ENCODE data around the gene B3GALT4. TPM values are rescaled to one million over a fixed set of nuclear protein-coding genes. Genes with fewer than 3 reads are reported as not detected.

Gene B3GALT4
- total RNA-seq, 1 experiment from 2014 or later = 7.9 TPM

- CTCF ChIA-PET = interaction anchor here (0.6 kb wide), 2 partner anchors 75 to 621 kb away, joined by 3 read pairs; no protein-coding TSS in a partner anchor
- TF ChIP-seq CTCF (conservative IDR thresholded peaks at IDR 0.05; ENCODE audit: low read depth, low read length) (0 out of 2 replicates have a peak, but pooled peaks have one; percentile 9), EZH2 (IDR thresholded peaks at IDR 0.05; ENCODE audit: low read length, unreplicated experiment) (no peak), EZH2phosphoT487 (IDR thresholded peaks at IDR 0.05; ENCODE audit: borderline replicate concordance, low read length) (no peak)
- Histone ChIP-seq H3K27me3 (ENCODE audit: low read length) (no peaks in the 10 kb centered on the region), H4K20me1 (ENCODE audit: low read length) (peaks cover 6% of the 10 kb centered on the region; the same call in 1 of the 2 replicates), H3K36me3 (ENCODE audit: low read depth, low read length) (no peaks in the 10 kb centered on the region), H3K4me3 (ENCODE audit: low read length) (peak overlapping the region; percentile 75), H3K9me3 (ENCODE audit: low read length) (no peaks in the 10 kb centered on the region), H3K4me1 (ENCODE audit: insufficient read depth, low read length) (peaks cover 19% of the 10 kb centered on the region), H3K27ac (ENCODE audit: low read length) (peak overlapping the region; percentile 82), H3K9ac (ENCODE audit: low read length) (peak overlapping the region; percentile 92), H2AFZ (ENCODE audit: low read length) (peak overlapping the region; percentile 58), H3F3A (ENCODE audit: low read length, unreplicated experiment) (no peaks in the 10 kb centered on the region), H3K4me2 (ENCODE audit: low read length) (peak overlapping the region; percentile 87), H3K79me2 (ENCODE audit: low read length) (peaks cover 46% of the 10 kb centered on the region), H3K9me2 (replicated peaks; ENCODE audit: low read length) (no peaks in the 10 kb centered on the region)
- 0 out of 2 replicates have a peak, but pooled peaks have one; percentile 1 for ATAC-seq
- TSS peak; percentile 70 for BruUV-seq (replicated peaks)
- intact Hi-C loops (cut with micrococcal nuclease) = loop anchor here (2.0 kb wide), 2 partner anchors 14 to 78 kb away; partner anchors contain the start of genes KIFC1 and RGL2
- no peak for DNase-seq
- POLR2A ChIA-PET (ENCODE audit: unreplicated experiment) = no interaction called here
These were observed 36.3 kb downstream of the B3GALT4 start for GRCh38 chr6:33313105-33313708.

GRCh38 chr6:33313709-33314514 lies 37.0 kb downstream of the B3GALT4 start, which contains the start of gene TAPBP:
TSS of gene TAPBP (minus strand) at chr6:33314078. CDS start at chr6:33314041, 37 bp downstream.
- H3K4me1 ChIP-seq (ENCODE audit: insufficient read depth, low read length) = peaks cover 26% of the 10 kb centered on the region
- peak within 1 kb of the TSS; percentile 87 for H3K4me2 ChIP-seq (ENCODE audit: low read length)
- CTCF ChIA-PET = interaction anchor here (0.6 kb wide), 1 partner anchor 75 kb away, joined by 3 read pairs; no protein-coding TSS in a partner anchor
- H4K20me1 ChIP-seq (ENCODE audit: low read length) = peaks cover 6% of the 10 kb centered on the region; the same call in 1 of the 2 replicates
- no peaks in the 10 kb centered on the region for H3K9me2 ChIP-seq (replicated peaks; ENCODE audit: low read length)
- peak within 1 kb of the TSS; percentile 82 for H3K27ac ChIP-seq (ENCODE audit: low read length)
- H3K27me3 ChIP-seq (ENCODE audit: low read length) = no peaks in the 10 kb centered on the region
- ATAC-seq (peak; percentile 7), DNase-seq (peak; percentile 59)
- BruUV-seq (replicated peaks) = TSS peak; percentile 53
- peak within 1 kb of the TSS; percentile 92 for H3K9ac ChIP-seq (ENCODE audit: low read length)
- no peak for TF ChIP-seq EZH2 (IDR thresholded peaks at IDR 0.05; ENCODE audit: low read length, unreplicated experiment)
- no peak for TF ChIP-seq CTCF (conservative IDR thresholded peaks at IDR 0.05; ENCODE audit: low read depth, low read length)
- no peaks in the 10 kb centered on the region for H3K9me3 ChIP-seq (ENCODE audit: low read length)
- no peaks in the 10 kb centered on the region for H3F3A ChIP-seq (ENCODE audit: low read length, unreplicated experiment)
- peaks cover 4% of the 10 kb centered on the region; the same call in 1 of the 2 replicates for H3K36me3 ChIP-seq (ENCODE audit: low read depth, low read length)
- H3K79me2 ChIP-seq (ENCODE audit: low read length) = peaks cover 39% of the 10 kb centered on the region
- peak within 1 kb of the TSS; percentile 58 for H2AFZ ChIP-seq (ENCODE audit: low read length)
- intact Hi-C loops (cut with micrococcal nuclease) = loop anchor here (2.0 kb wide), 2 partner anchors 15 to 77 kb away; partner anchors contain the start of genes KIFC1 and RGL2
- POLR2A ChIA-PET (ENCODE audit: unreplicated experiment) = no interaction called here
- peak within 1 kb of the TSS; percentile 75 for H3K4me3 ChIP-seq (ENCODE audit: low read length)

Measured in PC-3 (cell line).